ENCODE results near the gene TTC21B.

GRCh38 chr2:165825041-165825440 lies 128.5 kb downstream of the TTC21B start:
- TF ChIP-seq CTCF (IDR thresholded peaks at IDR 0.05; ENCODE audit: insufficient read depth, low read depth, low read length) (no peak), EZH2 (IDR thresholded peaks at IDR 0.05; ENCODE audit: insufficient read depth, low read length) (no peak)

Measured in astrocyte (in vitro differentiated cells and primary cell).